ENCODE measurements around the gene TMEM37.

Gene TMEM37

GRCh38 chr2:119475857-119476244 lies 44.2 kb downstream of the TMEM37 start:
- Histone ChIP-seq H3K79me2 (ENCODE audit: insufficient read depth, low read length) (no peaks in the 10 kb centered on the region), H3K36me3 (ENCODE audit: insufficient read depth, low read length) (no peaks in the 10 kb centered on the region), H3K27ac (ENCODE audit: low read length) (no peak overlapping the region), H3K4me1 (ENCODE audit: insufficient read depth, low read length) (no peaks in the 10 kb centered on the region), H3K9me3 (ENCODE audit: insufficient read depth, low read length, severe bottlenecking) (no peaks in the 10 kb centered on the region), H4K20me1 (ENCODE audit: insufficient read depth, low read length) (no peaks in the 10 kb centered on the region; the same call in 1 of the 2 replicates), H3K27me3 (ENCODE audit: insufficient read depth, low read length, poor library complexity) (no peaks in the 10 kb centered on the region), H3K4me3 (ENCODE audit: low read depth in 1 of 2, low read length in 2 of 2) (no peak overlapping the region), H3K4me2 (ENCODE audit: insufficient read depth, low read length) (no peak overlapping the region), H2AFZ (ENCODE audit: low read depth, low read length) (no peak overlapping the region), H3K9ac (ENCODE audit: low read depth, low read length) (no peak overlapping the region)
- TF ChIP-seq, protein P1, sequence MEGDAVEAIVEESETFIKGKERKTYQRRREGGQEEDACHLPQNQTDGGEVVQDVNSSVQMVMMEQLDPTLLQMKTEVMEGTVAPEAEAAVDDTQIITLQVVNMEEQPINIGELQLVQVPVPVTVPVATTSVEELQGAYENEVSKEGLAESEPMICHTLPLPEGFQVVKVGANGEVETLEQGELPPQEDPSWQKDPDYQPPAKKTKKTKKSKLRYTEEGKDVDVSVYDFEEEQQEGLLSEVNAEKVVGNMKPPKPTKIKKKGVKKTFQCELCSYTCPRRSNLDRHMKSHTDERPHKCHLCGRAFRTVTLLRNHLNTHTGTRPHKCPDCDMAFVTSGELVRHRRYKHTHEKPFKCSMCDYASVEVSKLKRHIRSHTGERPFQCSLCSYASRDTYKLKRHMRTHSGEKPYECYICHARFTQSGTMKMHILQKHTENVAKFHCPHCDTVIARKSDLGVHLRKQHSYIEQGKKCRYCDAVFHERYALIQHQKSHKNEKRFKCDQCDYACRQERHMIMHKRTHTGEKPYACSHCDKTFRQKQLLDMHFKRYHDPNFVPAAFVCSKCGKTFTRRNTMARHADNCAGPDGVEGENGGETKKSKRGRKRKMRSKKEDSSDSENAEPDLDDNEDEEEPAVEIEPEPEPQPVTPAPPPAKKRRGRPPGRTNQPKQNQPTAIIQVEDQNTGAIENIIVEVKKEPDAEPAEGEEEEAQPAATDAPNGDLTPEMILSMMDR (IDR thresholded peaks at IDR 0.05; ENCODE audit: borderline replicate concordance, extremely low read depth, low read length, poor library complexity, severe bottlenecking), result no peak
- TF ChIP-seq EZH2 (IDR thresholded peaks at IDR 0.05; ENCODE audit: borderline replicate concordance, low read depth, low read length, severe bottlenecking), result no peak
- ATAC-seq (ENCODE audit: insufficient read depth, low read depth), result 0 out of 3 replicates have a peak, but pooled peaks have one; percentile 18
- DNase-seq, result no peak

GRCh38 chr2:119476301-119477112 lies 44.9 kb downstream of the TMEM37 start:
- no peaks in the 10 kb centered on the region for H3K9me3 ChIP-seq (ENCODE audit: insufficient read depth, low read length, severe bottlenecking)
- no peaks in the 10 kb centered on the region for H3K36me3 ChIP-seq (ENCODE audit: insufficient read depth, low read length)
- peak; percentile 89 for ATAC-seq (ENCODE audit: insufficient read depth, low read depth)
- H3K4me2 ChIP-seq (ENCODE audit: insufficient read depth, low read length), result no peak overlapping the region
- H3K79me2 ChIP-seq (ENCODE audit: insufficient read depth, low read length), result no peaks in the 10 kb centered on the region
- no peaks in the 10 kb centered on the region for H3K27me3 ChIP-seq (ENCODE audit: insufficient read depth, low read length, poor library complexity)
- no peak overlapping the region for H3K9ac ChIP-seq (ENCODE audit: low read depth, low read length)
- H3K27ac ChIP-seq (ENCODE audit: low read length), result no peak overlapping the region
- TF ChIP-seq, protein P1 (IDR thresholded peaks at IDR 0.05; ENCODE audit: borderline replicate concordance, extremely low read depth, low read length, poor library complexity, severe bottlenecking), result peak; percentile 98
- TF ChIP-seq EZH2 (IDR thresholded peaks at IDR 0.05; ENCODE audit: borderline replicate concordance, low read depth, low read length, severe bottlenecking), result no peak
- H3K4me1 ChIP-seq (ENCODE audit: insufficient read depth, low read length), result no peaks in the 10 kb centered on the region
- no peaks in the 10 kb centered on the region; the same call in 1 of the 2 replicates for H4K20me1 ChIP-seq (ENCODE audit: insufficient read depth, low read length)
- no peak overlapping the region for H2AFZ ChIP-seq (ENCODE audit: low read depth, low read length)
- H3K4me3 ChIP-seq (ENCODE audit: low read depth in 1 of 2, low read length in 2 of 2), result no peak overlapping the region
- peak; percentile 40 for DNase-seq

DNA sequence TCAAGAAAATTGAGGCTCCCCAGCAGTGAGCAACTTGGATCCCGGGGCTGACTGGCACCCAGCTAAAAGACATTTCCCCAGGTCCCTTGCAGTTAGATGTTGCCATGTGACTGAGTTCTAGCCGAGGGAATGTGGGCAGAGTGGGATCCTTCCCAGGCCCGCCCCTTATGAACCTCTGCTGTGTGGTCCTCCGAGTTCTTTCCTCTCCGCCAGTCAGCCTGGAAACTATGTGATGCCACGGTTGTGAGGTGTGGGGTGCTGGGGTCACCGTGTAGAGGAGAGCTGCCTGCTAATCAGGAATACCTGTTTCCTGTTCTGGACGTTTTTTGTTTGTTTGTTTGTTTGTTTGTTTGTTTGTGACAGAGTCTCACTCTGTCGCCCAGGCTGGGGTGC lies 45.5 kb downstream of the TMEM37 start:
- no peaks in the 10 kb centered on the region for H3K36me3 ChIP-seq (ENCODE audit: insufficient read depth, low read length)
- no peaks in the 10 kb centered on the region for H3K79me2 ChIP-seq (ENCODE audit: insufficient read depth, low read length)
- H4K20me1 ChIP-seq (ENCODE audit: insufficient read depth, low read length), result no peaks in the 10 kb centered on the region; the same call in 1 of the 2 replicates
- no peaks in the 10 kb centered on the region for H3K27me3 ChIP-seq (ENCODE audit: insufficient read depth, low read length, poor library complexity)
- ATAC-seq (ENCODE audit: insufficient read depth, low read depth), result no peak
- H2AFZ ChIP-seq (ENCODE audit: low read depth, low read length), result no peak overlapping the region
- no peak overlapping the region for H3K4me3 ChIP-seq (ENCODE audit: low read depth in 1 of 2, low read length in 2 of 2)
- H3K9me3 ChIP-seq (ENCODE audit: insufficient read depth, low read length, severe bottlenecking), result no peaks in the 10 kb centered on the region
- TF ChIP-seq EZH2 (IDR thresholded peaks at IDR 0.05; ENCODE audit: borderline replicate concordance, low read depth, low read length, severe bottlenecking), result no peak
- TF ChIP-seq, protein P1 (IDR thresholded peaks at IDR 0.05; ENCODE audit: borderline replicate concordance, extremely low read depth, low read length, poor library complexity, severe bottlenecking), result no peak
- no peak for DNase-seq
- no peak overlapping the region for H3K9ac ChIP-seq (ENCODE audit: low read depth, low read length)
- H3K4me1 ChIP-seq (ENCODE audit: insufficient read depth, low read length), result no peaks in the 10 kb centered on the region
- no peak overlapping the region for H3K4me2 ChIP-seq (ENCODE audit: insufficient read depth, low read length)
- H3K27ac ChIP-seq (ENCODE audit: low read length), result no peak overlapping the region

Data from DND-41 (cell line).